GM12873 (cell line): ENCODE data around the gene NLGN2.

Experiments used
- TF ChIP-seq, protein P1 (sequence below): IDR thresholded peaks from 2 replicates; pipeline ENCODE4 v1.5.1; 2012; ENCODE audit warnings: low read depth, mild to moderate bottlenecking, moderate library complexity, low read length, control low read depth; ENCODE audit not compliant: insufficient read depth; ENCODE audit errors: missing control alignments

NLGN2 gene

DNA sequence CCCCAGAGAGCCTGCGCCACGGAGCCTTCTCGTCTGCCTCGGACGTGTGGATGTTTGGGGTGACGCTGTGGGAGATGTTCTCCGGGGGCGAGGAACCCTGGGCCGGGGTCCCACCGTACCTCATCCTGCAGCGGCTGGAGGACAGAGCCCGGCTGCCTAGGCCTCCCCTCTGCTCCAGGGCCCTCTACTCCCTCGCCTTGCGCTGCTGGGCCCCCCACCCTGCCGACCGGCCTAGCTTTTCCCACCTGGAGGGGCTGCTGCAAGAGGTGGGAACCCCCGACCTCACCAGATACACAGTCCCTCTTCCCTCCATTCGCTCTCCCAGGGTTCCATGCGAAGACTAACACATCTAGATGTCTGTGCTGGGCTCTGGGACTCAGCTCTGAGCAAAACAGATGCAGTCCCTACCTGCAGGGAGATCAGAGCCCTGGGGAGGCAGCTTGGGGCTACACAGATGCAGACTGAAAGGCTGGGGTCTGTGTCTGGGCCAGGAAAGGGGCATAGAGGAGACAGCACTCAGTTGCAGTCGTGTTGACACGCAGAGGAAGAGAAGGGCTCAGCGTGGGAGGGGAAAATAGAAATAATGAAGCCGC is 23.1 kb upstream of the NLGN2 start:
- TF ChIP-seq, protein P1, sequence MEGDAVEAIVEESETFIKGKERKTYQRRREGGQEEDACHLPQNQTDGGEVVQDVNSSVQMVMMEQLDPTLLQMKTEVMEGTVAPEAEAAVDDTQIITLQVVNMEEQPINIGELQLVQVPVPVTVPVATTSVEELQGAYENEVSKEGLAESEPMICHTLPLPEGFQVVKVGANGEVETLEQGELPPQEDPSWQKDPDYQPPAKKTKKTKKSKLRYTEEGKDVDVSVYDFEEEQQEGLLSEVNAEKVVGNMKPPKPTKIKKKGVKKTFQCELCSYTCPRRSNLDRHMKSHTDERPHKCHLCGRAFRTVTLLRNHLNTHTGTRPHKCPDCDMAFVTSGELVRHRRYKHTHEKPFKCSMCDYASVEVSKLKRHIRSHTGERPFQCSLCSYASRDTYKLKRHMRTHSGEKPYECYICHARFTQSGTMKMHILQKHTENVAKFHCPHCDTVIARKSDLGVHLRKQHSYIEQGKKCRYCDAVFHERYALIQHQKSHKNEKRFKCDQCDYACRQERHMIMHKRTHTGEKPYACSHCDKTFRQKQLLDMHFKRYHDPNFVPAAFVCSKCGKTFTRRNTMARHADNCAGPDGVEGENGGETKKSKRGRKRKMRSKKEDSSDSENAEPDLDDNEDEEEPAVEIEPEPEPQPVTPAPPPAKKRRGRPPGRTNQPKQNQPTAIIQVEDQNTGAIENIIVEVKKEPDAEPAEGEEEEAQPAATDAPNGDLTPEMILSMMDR, result no peak

DNA sequence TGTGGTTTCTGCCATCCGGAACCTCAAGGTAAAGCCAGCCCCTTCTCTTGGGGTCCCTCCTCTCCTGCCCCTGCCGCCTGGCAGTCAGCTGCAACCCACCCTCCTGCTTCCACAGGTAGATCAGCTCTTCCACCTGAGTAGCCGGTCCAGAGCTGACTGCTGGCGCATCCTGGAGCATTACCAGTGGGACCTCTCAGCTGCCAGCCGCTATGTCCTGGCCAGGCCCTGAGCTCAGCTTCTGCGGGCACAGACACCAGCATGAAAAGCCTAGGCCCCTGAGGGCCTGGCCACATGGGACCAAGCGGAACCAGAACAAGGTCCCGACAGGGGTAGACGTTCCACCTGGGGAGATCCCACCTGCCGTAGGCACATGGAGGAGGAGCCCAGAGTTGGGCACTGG is 18.8 kb upstream of the NLGN2 start:
- TF ChIP-seq, protein P1, result no peak

DNA sequence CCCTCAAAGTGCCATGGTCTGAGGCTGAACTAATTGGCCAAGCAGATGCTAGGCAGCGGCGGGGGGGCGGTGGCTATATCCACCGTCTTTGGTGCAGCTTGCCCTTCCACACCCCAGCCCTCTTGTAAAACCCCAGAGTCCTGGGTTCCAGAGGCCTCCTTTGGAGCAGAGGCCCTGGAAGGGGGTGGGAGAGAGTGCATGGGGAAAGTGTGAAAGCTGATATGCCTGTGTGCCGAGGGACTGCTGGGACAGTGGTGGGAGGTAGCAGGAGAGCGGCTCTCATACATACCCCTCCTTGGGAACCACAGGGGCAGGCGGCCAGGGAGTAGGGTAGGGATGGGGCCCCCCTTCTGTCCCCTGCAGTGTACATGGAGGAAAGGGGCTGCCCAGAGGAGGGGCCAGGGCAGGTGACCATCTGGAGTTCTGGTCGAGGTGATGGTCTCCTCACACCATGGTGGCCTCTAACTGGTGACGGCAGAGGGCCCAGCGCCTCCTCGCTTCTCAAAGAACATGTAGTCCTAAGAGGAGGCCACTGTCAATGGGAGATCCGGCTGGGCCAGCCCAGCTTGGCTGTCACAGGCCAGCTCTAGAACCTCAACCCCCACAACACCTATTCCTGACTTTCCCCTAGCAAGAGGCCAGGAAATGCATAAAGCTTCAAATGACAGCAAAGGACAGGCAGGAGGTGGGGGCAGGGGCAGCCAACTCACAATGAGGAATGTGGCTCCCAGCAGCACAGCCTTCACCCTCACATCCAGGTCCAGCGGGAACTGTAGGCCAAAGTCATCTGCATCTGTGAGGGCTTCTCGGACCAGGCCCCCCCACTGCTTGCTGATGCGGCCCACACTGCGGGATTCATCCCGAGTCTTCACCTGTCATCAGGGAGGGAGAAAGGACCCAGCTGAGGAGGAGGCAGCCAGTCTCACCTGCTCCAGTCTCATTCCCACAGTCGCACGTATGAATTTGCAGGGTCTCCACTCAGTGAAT is 17.4 kb upstream of the NLGN2 start:
- TF ChIP-seq, protein P1, result no peak

DNA sequence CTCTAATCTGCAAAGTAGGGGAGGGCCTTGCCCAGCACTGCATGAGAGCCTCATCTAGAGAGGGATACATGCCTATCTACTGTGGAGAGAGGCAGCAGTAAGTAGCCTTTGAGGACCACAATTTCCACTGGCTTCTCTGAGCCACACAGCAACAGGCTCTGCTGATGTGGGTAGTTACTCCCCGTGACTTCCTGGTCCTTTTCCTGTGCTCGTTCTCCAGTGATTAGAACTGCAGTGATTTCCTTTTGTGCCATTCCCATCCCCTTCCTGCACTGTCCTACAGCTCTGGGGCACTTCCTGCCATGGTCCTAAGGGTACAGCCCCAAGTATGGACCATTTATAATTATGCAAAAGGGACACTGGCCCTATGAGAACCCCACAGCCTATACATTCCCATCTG is 16.3 kb upstream of the NLGN2 start:
- TF ChIP-seq, protein P1, result no peak

DNA sequence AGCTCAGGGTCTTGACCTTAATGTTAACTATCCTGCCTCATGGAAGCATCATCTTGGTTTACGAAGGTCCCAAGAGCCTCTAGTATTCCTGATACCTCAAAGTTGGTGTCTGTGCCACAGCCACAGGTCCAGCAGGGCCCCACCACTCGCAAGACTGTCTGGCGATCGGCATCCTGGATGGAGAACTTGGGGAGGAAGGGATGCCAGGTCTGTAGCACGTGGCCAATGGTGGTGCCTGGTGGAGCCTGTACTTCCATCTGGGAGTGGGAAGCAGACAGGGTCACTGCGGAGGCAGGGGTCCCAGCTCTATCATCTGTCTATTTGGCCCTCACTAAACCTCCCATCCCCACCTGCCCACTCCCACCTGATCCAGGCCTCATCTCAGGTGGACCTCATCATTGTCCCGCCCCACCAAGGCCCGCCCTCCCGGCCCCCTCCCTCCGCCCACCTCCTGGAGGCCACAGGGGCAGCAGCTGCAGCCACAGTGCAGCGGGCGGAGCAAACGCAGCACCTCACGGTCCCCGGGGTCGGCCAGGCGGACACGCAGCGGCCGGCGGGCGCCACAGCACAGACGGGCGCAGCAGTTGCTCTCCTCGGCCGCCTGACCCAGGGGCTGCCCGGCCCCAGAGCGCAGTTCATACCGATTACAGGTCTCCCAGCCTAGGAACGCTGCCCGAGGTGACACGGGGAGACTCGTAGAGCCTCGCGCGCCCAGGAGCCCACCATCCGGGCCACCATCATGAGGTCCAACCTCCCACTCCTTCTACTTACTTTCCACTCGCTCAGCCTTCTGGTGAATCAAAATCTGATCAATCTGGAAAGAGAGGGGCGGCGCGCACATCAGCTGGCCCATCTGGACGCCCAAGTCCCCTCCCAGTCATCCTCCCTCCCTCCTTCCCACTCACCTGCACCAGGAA is 14.7 kb upstream of the NLGN2 start:
- TF ChIP-seq, protein P1, result no peak

DNA sequence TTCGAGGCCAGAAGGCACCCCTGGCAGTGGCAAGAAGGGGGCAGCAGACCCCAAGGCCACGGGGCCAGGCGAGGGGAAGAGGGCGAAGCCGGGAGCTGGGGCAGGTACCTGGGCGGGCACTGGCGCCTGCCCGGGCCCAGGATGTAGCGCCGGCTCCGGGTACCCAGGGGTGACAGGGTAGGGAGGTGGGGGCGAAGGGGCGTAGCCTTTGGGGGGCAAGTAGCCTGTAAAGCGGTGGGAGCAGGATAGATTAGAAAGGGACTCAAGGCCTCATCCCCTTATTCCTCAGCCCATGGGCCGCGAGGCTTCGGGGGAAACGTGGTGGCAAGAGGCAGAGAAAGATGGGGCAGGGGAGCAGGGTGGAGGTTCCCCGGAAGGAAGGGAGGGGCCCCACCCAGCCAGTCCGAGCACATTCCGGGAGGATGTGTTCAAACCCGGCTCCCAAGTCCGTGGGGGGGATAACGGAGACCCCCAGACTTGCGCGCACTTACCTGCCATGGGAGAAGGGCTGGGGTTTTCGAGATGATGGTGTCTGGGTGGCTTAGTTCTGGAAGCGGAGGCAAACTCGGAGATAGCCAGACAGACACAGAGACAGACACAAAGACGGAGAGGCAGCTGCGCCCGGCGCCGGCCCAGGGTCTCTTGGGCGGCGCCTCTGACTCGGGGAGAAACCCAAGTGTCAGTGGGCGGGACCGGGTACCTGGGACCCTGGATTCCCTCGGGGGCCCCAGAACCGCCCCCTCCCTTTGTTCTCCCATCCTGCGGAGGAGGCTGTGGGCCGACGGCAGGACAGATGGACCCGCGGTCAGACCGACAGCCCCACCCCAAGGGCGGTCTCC is 13.8 kb upstream of the NLGN2 start:
- TF ChIP-seq, protein P1, result no peak
